ENCODE data around the gene GSG1L2. TPM values are rescaled to one million over a fixed set of nuclear protein-coding genes. Genes with fewer than 3 reads are reported as not detected.

GSG1L2 gene
- total RNA-seq, 1 donor from 2014 or later = not detected

- Histone ChIP-seq H3K79me2 (ENCODE audit: insufficient read depth, low read length) (no peaks in the 10 kb centered on the region), H3K4me1 (ENCODE audit: insufficient read depth, low read length) (no peaks in the 10 kb centered on the region), H4K20me1 (ENCODE audit: insufficient read depth, low read length) (no peaks in the 10 kb centered on the region), H3K27me3 (ENCODE audit: insufficient read depth, low read length) (peaks cover 2% of the 10 kb centered on the region), H3K4me3 (ENCODE audit: insufficient read depth, low read depth, low read length) (no peak overlapping the region), H3K4me2 (ENCODE audit: low read length) (no peak overlapping the region), H3K9me3 (ENCODE audit: insufficient read depth, low read depth, low read length) (no peaks in the 10 kb centered on the region), H3K36me3 (ENCODE audit: insufficient read depth, low read length) (no peaks in the 10 kb centered on the region), H3K27ac (ENCODE audit: low read depth, low read length) (no peak overlapping the region), H2AFZ (ENCODE audit: low read depth, low read length) (no peak overlapping the region), H3K9ac (ENCODE audit: low read length) (no peak overlapping the region)
- FAIRE-seq (no peak), DNase-seq (ENCODE audit: low read depth) (peak; percentile 1)
- Mint-ChIP-seq H3K27me3 (ENCODE audit: low read depth, unreplicated experiment) (peaks cover 33% of the 10 kb centered on the region), H3K36me3 (ENCODE audit: low read depth, unreplicated experiment) (peaks cover 2% of the 10 kb centered on the region), H3K4me1 (ENCODE audit: low read depth, unreplicated experiment) (no peaks in the 10 kb centered on the region), H3K4me3 (ENCODE audit: unreplicated experiment) (no peak overlapping the region), H3K9me3 (ENCODE audit: unreplicated experiment) (no peaks in the 10 kb centered on the region), H3K27ac (ENCODE audit: unreplicated experiment) (no peak overlapping the region)
- TF ChIP-seq CTCF (IDR thresholded peaks at IDR 0.05; ENCODE audit: insufficient read depth, low read depth, low read length) (peak; percentile 37), EZH2 (IDR thresholded peaks at IDR 0.05; ENCODE audit: insufficient read depth, low read length) (no peak)
These were observed 53.4 kb downstream of the GSG1L2 start for GRCh38 chr17:9768381-9768934.

DNA sequence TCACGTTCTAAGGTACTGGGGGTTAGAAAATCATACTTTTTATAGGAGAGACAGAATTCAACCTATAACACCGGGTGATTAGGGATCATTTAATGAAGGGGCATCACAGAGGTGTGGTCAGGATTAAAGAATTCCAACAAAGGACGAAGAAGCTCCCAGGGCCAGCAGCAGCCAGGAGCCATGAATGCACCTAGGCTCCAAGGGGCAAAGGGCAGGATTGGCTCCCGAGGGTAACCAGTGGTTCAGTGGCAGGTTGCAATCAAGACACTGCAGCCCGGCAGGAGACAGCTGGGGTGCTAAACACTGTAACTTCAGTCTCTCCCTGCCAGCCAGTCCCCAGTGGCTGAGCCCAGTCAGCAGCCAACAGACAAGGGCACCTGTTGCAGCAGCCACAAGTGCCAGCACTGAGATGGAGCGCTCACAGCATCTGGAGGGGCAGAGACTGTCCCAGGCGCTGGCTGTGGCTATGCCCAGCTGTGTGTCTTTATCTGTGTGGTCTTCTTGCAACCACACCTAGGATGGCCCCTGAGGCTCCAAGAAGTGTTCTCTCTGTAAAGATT lies 54.4 kb downstream of the GSG1L2 start:
- H3K27ac ChIP-seq (ENCODE audit: low read depth, low read length) = no peak overlapping the region
- Mint-ChIP-seq H3K27me3 (ENCODE audit: low read depth, unreplicated experiment) (peaks cover 39% of the 10 kb centered on the region), H3K4me3 (ENCODE audit: unreplicated experiment) (no peak overlapping the region), H3K36me3 (ENCODE audit: low read depth, unreplicated experiment) (peaks cover 2% of the 10 kb centered on the region), H3K9me3 (ENCODE audit: unreplicated experiment) (no peaks in the 10 kb centered on the region), H3K4me1 (ENCODE audit: low read depth, unreplicated experiment) (no peaks in the 10 kb centered on the region), H3K27ac (ENCODE audit: unreplicated experiment) (no peak overlapping the region)
- no peak overlapping the region for H3K9ac ChIP-seq (ENCODE audit: low read length)
- FAIRE-seq = no peak
- H2AFZ ChIP-seq (ENCODE audit: low read depth, low read length) = no peak overlapping the region
- no peaks in the 10 kb centered on the region for H3K36me3 ChIP-seq (ENCODE audit: insufficient read depth, low read length)
- H3K27me3 ChIP-seq (ENCODE audit: insufficient read depth, low read length) = peaks cover 2% of the 10 kb centered on the region
- DNase-seq (ENCODE audit: low read depth) = no peak
- no peaks in the 10 kb centered on the region for H3K79me2 ChIP-seq (ENCODE audit: insufficient read depth, low read length)
- TF ChIP-seq EZH2 (IDR thresholded peaks at IDR 0.05; ENCODE audit: insufficient read depth, low read length) = no peak
- no peak for TF ChIP-seq CTCF (IDR thresholded peaks at IDR 0.05; ENCODE audit: insufficient read depth, low read depth, low read length)
- no peak overlapping the region for H3K4me3 ChIP-seq (ENCODE audit: insufficient read depth, low read depth, low read length)
- no peaks in the 10 kb centered on the region for H3K4me1 ChIP-seq (ENCODE audit: insufficient read depth, low read length)
- no peaks in the 10 kb centered on the region for H4K20me1 ChIP-seq (ENCODE audit: insufficient read depth, low read length)
- H3K4me2 ChIP-seq (ENCODE audit: low read length) = no peak overlapping the region
- no peaks in the 10 kb centered on the region for H3K9me3 ChIP-seq (ENCODE audit: insufficient read depth, low read depth, low read length)

GRCh38 chr17:9766970-9767369 lies 54.9 kb downstream of the GSG1L2 start:
- Histone ChIP-seq H3K9me3 (ENCODE audit: insufficient read depth, low read depth, low read length) (no peaks in the 10 kb centered on the region), H3K4me2 (ENCODE audit: low read length) (no peak overlapping the region), H3K27ac (ENCODE audit: low read depth, low read length) (no peak overlapping the region), H3K4me3 (ENCODE audit: insufficient read depth, low read depth, low read length) (no peak overlapping the region), H3K9ac (ENCODE audit: low read length) (no peak overlapping the region), H3K27me3 (ENCODE audit: insufficient read depth, low read length) (peaks cover 2% of the 10 kb centered on the region), H2AFZ (ENCODE audit: low read depth, low read length) (no peak overlapping the region), H3K36me3 (ENCODE audit: insufficient read depth, low read length) (no peaks in the 10 kb centered on the region), H3K79me2 (ENCODE audit: insufficient read depth, low read length) (no peaks in the 10 kb centered on the region), H4K20me1 (ENCODE audit: insufficient read depth, low read length) (no peaks in the 10 kb centered on the region), H3K4me1 (ENCODE audit: insufficient read depth, low read length) (no peaks in the 10 kb centered on the region)
- no peak for TF ChIP-seq CTCF (IDR thresholded peaks at IDR 0.05; ENCODE audit: insufficient read depth, low read depth, low read length)
- TF ChIP-seq EZH2 (IDR thresholded peaks at IDR 0.05; ENCODE audit: insufficient read depth, low read length) = no peak
- H3K27ac Mint-ChIP-seq (ENCODE audit: unreplicated experiment) = no peak overlapping the region
- DNase-seq (ENCODE audit: low read depth) (no peak), FAIRE-seq (no peak)
- H3K9me3 Mint-ChIP-seq (ENCODE audit: unreplicated experiment) = peaks cover 3% of the 10 kb centered on the region
- no peak overlapping the region for H3K4me3 Mint-ChIP-seq (ENCODE audit: unreplicated experiment)
- H3K27me3 Mint-ChIP-seq (ENCODE audit: low read depth, unreplicated experiment) = peaks cover 44% of the 10 kb centered on the region
- peaks cover 2% of the 10 kb centered on the region for H3K36me3 Mint-ChIP-seq (ENCODE audit: low read depth, unreplicated experiment)
- no peaks in the 10 kb centered on the region for H3K4me1 Mint-ChIP-seq (ENCODE audit: low read depth, unreplicated experiment)
